RWPE2 (cell line): ENCODE measurements around the gene LMNB1.

Source experiments
- ATAC-seq: fragments of 200-7000 bp; cut with Tn5 transposase; 3 replicates; pipeline ENCODE4 v1.9.1; 2021; ENCODE audit warnings: low read depth
- DNase-seq: peaks from one replicate; pipeline ENCODE4 v3.0.0-alpha.2; 2020; ENCODE audit warnings: low spot score
- H3K27ac ChIP-seq: fragments of 450-650 bp; 2 replicates; pipeline ENCODE4 v1.5.1; 2017; ENCODE audit warnings: mild to moderate bottlenecking; ENCODE audit not compliant: poor library complexity, severe bottlenecking
- H3K27me3 ChIP-seq: fragments of 250-450 bp; sonication (Bioruptor Pico); 2 replicates; pipeline ENCODE4 v1.5.1; 2021; ENCODE audit warnings: mild to moderate bottlenecking, moderate library complexity; ENCODE audit not compliant: insufficient read depth, poor library complexity, severe bottlenecking
- H3K36me3 ChIP-seq: fragments of 250-450 bp; sonication (Bioruptor Pico); 2 replicates; pipeline ENCODE4 v1.5.1; 2020; ENCODE audit warnings: low read depth, mild to moderate bottlenecking, moderate library complexity
- H3K4me1 ChIP-seq: fragments of 250-450 bp; sonication (Bioruptor Pico); 2 replicates; pipeline ENCODE4 v1.5.1; 2021; ENCODE audit warnings: mild to moderate bottlenecking, moderate library complexity; ENCODE audit not compliant: insufficient read depth, poor library complexity, severe bottlenecking
- H3K4me3 ChIP-seq: fragments of 250-450 bp; sonication (Bioruptor Pico); 2 replicates; pipeline ENCODE4 v1.5.1; 2021; ENCODE audit warnings: mild to moderate bottlenecking, moderate library complexity; ENCODE audit not compliant: severe bottlenecking
- H3K9me3 ChIP-seq: fragments of 250-450 bp; sonication (Bioruptor Pico); 2 replicates; pipeline ENCODE4 v1.5.1; 2021; ENCODE audit warnings: mild to moderate bottlenecking, moderate library complexity; ENCODE audit not compliant: severe bottlenecking
- CTCF ChIP-seq: fragments of 450-650 bp; IDR thresholded peaks from one replicate; pipeline ENCODE4 v1.5.1; 2017; ENCODE audit warnings: mild to moderate bottlenecking, moderate library complexity; ENCODE audit not compliant: poor library complexity, severe bottlenecking

Gene LMNB1

DNA sequence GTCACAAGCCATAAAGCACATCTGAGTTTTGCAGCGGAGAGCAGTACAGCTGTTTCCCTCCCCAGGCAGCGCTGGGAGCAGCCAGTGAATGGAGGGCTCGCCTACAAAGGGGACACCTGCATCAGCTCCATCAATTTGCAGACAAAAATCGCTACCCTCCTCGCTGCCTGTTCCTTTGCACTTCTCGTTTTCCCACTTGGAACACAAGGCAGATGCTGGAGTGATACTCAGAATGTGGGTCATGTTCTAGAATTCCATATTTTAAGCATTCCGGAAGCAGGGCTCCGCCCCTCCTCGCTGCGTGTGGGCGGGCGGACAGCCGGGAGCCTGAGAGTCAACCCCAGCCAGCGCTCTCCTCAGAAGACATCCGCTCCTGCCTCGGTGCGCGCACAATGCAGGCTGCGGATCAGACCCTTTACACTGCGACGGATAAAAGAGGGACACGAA is 92.1 kb downstream of the LMNB1 start:
- Histone ChIP-seq H3K4me3 (no peak overlapping the region), H3K4me1 (no peaks in the 10 kb centered on the region), H3K9me3 (no peaks in the 10 kb centered on the region), H3K27ac (no peak overlapping the region), H3K27me3 (no peaks in the 10 kb centered on the region), H3K36me3 (no peaks in the 10 kb centered on the region)
- DNase-seq (no peak), ATAC-seq (peak; percentile 83)
- TF ChIP-seq CTCF: no peak

DNA sequence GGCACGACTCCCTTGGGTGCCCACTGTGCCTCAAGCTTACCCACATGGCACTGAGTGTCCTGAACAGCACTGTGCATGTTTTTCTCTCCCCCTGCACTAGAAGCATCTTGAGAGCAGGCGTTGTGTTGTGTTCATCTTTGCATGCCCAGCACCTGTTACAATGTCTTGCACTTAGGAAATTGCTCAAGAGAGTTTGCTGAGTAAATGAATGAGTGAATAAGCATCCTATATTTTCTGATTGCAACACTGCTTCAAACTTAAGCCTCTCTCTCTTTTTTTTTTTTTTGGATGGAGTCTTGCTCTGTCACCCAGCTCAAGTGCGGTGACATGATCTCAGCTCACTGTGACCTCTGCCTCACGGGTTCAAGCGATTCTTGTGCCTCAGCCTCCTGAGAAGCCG is 94.5 kb downstream of the LMNB1 start:
- H3K4me1 ChIP-seq: no peaks in the 10 kb centered on the region
- H3K36me3 ChIP-seq: no peaks in the 10 kb centered on the region
- TF ChIP-seq CTCF: no peak
- no peaks in the 10 kb centered on the region for H3K27me3 ChIP-seq
- no peak overlapping the region for H3K4me3 ChIP-seq
- H3K9me3 ChIP-seq: no peaks in the 10 kb centered on the region
- ATAC-seq: no peak
- no peak overlapping the region for H3K27ac ChIP-seq
- no peak for DNase-seq

- Histone ChIP-seq H3K9me3 (no peaks in the 10 kb centered on the region), H3K27ac (no peak overlapping the region), H3K36me3 (no peaks in the 10 kb centered on the region), H3K27me3 (no peaks in the 10 kb centered on the region), H3K4me1 (no peaks in the 10 kb centered on the region), H3K4me3 (no peak overlapping the region)
- TF ChIP-seq CTCF: no peak
- DNase-seq: no peak
- ATAC-seq: no peak
These were observed 95.8 kb downstream of the LMNB1 start for GRCh38 chr5:126872561-126873354.

- H3K4me3 ChIP-seq: no peak overlapping the region
- no peak for TF ChIP-seq CTCF
- no peaks in the 10 kb centered on the region for H3K27me3 ChIP-seq
- DNase-seq (no peak), ATAC-seq (no peak)
- H3K4me1 ChIP-seq: no peaks in the 10 kb centered on the region
- H3K27ac ChIP-seq: no peak overlapping the region
- H3K36me3 ChIP-seq: no peaks in the 10 kb centered on the region
- no peaks in the 10 kb centered on the region for H3K9me3 ChIP-seq
These were observed 98.4 kb downstream of the LMNB1 start for GRCh38 chr5:126875303-126875785.

DNA sequence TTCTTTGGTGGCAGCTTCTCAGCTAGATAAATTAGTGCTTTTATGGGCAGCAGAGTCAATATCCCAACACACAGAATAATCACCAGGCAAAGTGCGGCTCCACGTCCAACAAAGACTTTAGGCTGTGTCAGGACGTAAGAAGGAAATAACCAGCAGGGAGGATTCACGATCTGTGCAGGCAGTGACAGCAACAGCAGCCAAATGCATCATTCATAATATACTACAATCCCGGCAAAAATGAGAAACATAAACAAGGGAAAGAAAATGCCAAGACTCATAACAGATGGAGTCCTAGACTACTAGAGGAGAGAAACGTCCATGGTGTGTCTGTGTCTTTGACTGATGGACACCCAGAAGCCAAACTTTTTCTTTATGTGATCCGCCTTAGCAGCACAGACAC is 100.7 kb downstream of the LMNB1 start:
- H3K27ac ChIP-seq: no peak overlapping the region
- H3K4me3 ChIP-seq: no peak overlapping the region
- H3K27me3 ChIP-seq: no peaks in the 10 kb centered on the region
- H3K36me3 ChIP-seq: no peaks in the 10 kb centered on the region
- H3K4me1 ChIP-seq: no peaks in the 10 kb centered on the region
- no peak for DNase-seq
- H3K9me3 ChIP-seq: no peaks in the 10 kb centered on the region
- no peak for TF ChIP-seq CTCF
- ATAC-seq: no peak
